ENCODE results near the gene KCTD7. TPM values are rescaled to one million over a fixed set of nuclear protein-coding genes. Genes with fewer than 3 reads are reported as not detected.
"Not testable (repeated sequence)": the region's sequence is repeated elsewhere in the genome, so short reads cannot be mapped to it uniquely, and the experiment has no call there.

Gene KCTD7
- total RNA-seq, 3 donors from 2014 or later: 13.4 to 25.4 (median 18.0) TPM

DNA sequence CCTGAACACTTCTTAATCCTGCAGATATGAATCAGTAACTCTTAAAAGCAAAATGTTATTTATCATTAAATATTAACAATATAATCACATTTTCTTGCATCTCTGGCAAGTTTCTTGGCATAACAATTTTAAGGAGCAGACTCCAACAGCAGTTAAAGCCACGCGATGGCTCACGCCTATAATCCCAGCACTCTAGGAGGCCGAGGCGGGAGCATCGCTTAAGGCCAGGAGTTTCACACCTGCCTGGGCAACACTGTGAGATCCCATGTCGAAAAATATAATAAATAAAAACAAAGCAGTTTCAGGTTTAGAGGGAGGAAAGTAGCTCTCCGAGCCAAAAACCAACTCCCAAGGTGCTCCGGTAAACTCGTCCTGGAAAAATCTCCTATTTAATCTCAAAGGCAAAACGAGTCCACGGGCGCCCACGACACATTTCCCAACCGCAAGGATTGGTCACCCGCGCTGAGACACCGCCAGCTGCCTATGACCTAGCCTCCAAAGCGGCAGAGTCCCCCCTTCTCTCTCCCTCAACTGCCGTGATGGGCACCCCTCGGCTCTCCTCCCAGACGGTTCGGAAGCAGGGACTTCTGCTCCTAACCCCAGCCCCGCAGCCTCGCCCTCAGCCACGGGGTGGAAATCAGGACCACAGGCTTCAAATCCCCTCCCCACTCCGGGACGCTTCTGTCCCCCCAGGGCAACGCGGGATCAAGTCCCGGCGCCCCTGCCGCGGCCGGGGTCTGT lies 37.5 kb upstream of the KCTD7 start:
- peak overlapping the region; percentile 84 to 97 (median 91) for H3K4me3 ChIP-seq
- H3K4me1 ChIP-seq; intact Hi-C loops (cut with DNase I; ENCODE audit: low total_unique reads); H3K27me3 ChIP-seq; H3K36me3 ChIP-seq; H3K9me3 ChIP-seq: not testable (repeated sequence)
- DNase-seq (ENCODE audit: low spot score in 2 of 2): peak in 1 of 2 donors; percentile 23
- H3K27ac ChIP-seq: peak overlapping the region; percentile 95 to 100

DNA sequence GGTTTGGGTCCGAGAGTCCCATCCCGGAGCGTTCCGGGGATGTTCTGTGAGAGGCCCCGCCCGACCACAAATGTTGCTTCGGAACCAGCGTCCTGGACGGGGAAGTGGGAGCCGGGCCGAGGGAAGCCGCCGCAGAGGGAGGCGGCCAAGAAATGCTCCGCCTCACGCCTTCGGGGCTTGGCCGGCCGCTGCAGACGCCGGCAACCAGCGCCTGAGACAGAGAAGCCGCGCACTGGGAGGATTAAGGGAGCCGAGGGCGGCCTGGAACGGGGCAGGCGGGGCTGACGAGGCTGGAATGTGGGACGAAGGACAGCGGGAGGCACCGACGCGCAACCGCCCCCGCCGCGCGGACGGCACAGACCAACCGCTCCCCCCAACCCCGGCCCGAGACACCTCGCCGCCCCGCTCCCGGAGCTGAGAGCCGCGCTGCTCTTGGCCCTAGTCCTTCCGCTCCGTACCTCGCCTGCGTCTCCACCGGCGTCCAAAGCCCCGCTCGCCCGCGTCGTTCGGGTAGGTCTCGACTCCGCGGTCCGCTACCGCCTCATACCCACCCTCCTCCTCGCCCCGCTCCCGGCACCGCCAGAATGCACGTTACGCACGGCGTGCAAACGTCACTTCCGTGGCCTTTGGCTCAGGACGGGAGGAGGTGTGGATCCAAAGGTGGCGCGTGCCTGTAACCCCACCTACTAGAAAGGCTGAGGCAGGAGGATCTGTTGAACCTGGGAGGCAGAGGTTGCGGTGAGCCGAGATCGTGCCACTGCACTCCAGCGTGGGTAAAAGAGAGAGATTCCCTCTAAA lies 36.7 kb upstream of the KCTD7 start:
- DNase-seq (ENCODE audit: low spot score in 2 of 2): peak; percentile 89
- intact Hi-C loops (cut with DNase I; ENCODE audit: low total_unique reads): no loop called here
- no peaks in the 10 kb centered on the region for H3K4me1 ChIP-seq
- peak overlapping the region; percentile 95 to 100 for H3K27ac ChIP-seq
- H3K36me3 ChIP-seq: no peaks in the 10 kb centered on the region
- TF ChIP-seq, protein P1, sequence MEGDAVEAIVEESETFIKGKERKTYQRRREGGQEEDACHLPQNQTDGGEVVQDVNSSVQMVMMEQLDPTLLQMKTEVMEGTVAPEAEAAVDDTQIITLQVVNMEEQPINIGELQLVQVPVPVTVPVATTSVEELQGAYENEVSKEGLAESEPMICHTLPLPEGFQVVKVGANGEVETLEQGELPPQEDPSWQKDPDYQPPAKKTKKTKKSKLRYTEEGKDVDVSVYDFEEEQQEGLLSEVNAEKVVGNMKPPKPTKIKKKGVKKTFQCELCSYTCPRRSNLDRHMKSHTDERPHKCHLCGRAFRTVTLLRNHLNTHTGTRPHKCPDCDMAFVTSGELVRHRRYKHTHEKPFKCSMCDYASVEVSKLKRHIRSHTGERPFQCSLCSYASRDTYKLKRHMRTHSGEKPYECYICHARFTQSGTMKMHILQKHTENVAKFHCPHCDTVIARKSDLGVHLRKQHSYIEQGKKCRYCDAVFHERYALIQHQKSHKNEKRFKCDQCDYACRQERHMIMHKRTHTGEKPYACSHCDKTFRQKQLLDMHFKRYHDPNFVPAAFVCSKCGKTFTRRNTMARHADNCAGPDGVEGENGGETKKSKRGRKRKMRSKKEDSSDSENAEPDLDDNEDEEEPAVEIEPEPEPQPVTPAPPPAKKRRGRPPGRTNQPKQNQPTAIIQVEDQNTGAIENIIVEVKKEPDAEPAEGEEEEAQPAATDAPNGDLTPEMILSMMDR (IDR thresholded peaks at IDR 0.05): no peak
- peak; percentile 76 for TF ChIP-seq POLR2A (IDR thresholded peaks at IDR 0.05)
- TF ChIP-seq POLR2AphosphoS5 (IDR thresholded peaks at IDR 0.05): peak; percentile 91 to 98 (median 93)
- no peaks in the 10 kb centered on the region for H3K27me3 ChIP-seq
- H3K9me3 ChIP-seq: no peaks in the 10 kb centered on the region
- H3K4me3 ChIP-seq: peak overlapping the region; percentile 84 to 97 (median 91)

DNA sequence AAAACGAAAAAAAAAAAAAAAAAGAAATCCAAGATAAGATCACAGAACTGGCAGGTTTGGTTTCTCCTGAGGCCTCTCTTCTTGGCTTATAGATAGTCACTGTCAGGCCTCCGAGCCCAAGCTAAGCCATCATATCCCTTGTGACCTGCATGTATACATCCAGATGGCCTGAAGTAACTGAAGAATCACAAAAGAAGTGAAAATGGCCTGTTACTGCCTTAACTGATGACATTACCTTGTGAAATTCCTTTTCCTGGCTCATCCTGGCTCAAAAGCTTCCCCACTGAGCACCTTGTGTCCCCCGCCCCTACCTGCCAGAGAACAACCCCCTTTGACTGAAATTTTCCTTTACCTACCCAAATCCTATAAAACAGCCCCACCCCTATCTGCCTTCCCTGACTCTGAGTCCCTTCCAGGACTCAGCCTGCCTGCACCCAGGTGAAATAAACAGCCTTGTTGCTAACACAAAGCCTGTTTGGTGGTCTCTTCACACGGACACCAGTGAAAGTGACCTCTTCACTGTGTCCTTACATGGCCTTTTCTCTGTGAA lies 36.0 kb upstream of the KCTD7 start:
- Histone ChIP-seq H3K27ac (peak overlapping the region; percentile 95 to 100), H3K4me3 (peak overlapping the region; percentile 84 to 97 (median 91))
- H3K4me1 ChIP-seq; H3K9me3 ChIP-seq; DNase-seq (ENCODE audit: low spot score in 2 of 2); H3K27me3 ChIP-seq; intact Hi-C loops (cut with DNase I; ENCODE audit: low total_unique reads); H3K36me3 ChIP-seq: not testable (repeated sequence)

DNA sequence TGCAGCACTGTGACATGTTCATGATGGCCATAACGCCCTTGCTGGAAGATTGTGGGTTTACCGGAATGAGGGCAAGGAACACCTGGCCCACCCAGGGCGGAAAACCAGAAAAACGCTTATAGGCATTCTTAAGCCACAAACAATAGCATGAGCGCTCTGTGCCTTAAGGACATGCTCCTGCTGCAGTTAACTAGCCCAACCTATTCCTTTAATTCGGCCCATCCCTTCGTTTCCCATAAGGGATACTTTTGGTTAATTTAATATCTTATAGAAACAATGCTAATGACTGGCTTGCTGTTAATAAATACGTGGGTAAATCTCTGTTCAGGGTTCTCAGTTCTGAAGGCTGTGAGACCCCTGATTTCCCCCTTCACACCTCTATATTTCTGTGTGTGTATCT lies 34.6 kb upstream of the KCTD7 start:
- H3K4me3 ChIP-seq; H3K9me3 ChIP-seq; H3K4me1 ChIP-seq; intact Hi-C loops (cut with DNase I; ENCODE audit: low total_unique reads); DNase-seq (ENCODE audit: low spot score in 2 of 2); H3K27me3 ChIP-seq; H3K27ac ChIP-seq; H3K36me3 ChIP-seq: not testable (repeated sequence)

DNA sequence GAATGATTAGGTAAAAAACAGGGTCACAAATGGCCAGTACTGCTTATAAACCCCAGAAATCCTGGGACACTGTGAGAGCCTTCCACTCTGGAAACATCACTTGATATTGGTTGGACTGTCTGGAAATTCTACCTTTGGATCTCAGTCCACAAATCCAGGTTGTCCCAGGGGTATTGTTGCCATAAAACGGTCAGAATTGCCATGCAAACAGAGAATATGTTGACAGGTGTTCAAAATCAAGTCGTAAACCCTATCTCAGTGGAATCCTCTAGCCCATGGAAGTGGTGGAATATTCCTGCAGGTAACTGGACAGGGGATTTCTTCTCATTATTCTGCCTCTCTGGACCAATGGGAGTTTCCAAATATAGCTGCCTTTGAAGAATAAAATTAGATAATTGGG lies 31.2 kb upstream of the KCTD7 start:
- Histone ChIP-seq H3K4me3 (no peak overlapping the region), H3K27ac (no peak overlapping the region), H3K4me1 (no peaks in the 10 kb centered on the region), H3K36me3 (no peaks in the 10 kb centered on the region), H3K9me3 (no peaks in the 10 kb centered on the region), H3K27me3 (no peaks in the 10 kb centered on the region)
- no peak for DNase-seq (ENCODE audit: low spot score in 2 of 2)
- intact Hi-C loops (cut with DNase I; ENCODE audit: low total_unique reads): no loop called here
- TF ChIP-seq, protein P1 (IDR thresholded peaks at IDR 0.05): no peak
- TF ChIP-seq POLR2AphosphoS5 (IDR thresholded peaks at IDR 0.05) (no peak), POLR2A (IDR thresholded peaks at IDR 0.05) (no peak)

DNA sequence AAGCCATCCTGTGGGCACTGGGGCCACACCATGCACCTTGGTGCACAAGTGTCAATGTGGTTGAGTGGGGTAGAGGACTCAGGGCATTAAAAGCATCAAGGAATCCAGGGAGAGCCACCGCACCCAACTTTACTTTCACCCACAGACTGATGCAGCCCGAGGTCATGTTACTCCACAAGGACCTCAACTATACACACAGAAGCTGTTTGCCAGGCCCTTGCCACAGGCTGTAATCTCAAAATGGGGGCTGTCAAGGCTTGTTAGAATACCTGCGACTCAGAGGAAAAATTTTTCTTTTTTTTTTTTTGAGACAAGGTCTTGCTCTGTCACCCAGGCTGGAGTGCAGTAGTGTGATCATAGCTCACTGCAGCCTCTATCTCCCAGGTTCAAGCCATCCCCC lies 26.5 kb upstream of the KCTD7 start:
- no peaks in the 10 kb centered on the region for H3K9me3 ChIP-seq
- intact Hi-C loops (cut with DNase I; ENCODE audit: low total_unique reads): no loop called here
- no peak for DNase-seq (ENCODE audit: low spot score in 2 of 2)
- no peak overlapping the region for H3K4me3 ChIP-seq
- H3K4me1 ChIP-seq: no peaks in the 10 kb centered on the region
- no peak for TF ChIP-seq POLR2AphosphoS5 (IDR thresholded peaks at IDR 0.05)
- TF ChIP-seq POLR2A (IDR thresholded peaks at IDR 0.05): no peak
- H3K27me3 ChIP-seq: no peaks in the 10 kb centered on the region
- no peaks in the 10 kb centered on the region for H3K36me3 ChIP-seq
- H3K27ac ChIP-seq: no peak overlapping the region

DNA sequence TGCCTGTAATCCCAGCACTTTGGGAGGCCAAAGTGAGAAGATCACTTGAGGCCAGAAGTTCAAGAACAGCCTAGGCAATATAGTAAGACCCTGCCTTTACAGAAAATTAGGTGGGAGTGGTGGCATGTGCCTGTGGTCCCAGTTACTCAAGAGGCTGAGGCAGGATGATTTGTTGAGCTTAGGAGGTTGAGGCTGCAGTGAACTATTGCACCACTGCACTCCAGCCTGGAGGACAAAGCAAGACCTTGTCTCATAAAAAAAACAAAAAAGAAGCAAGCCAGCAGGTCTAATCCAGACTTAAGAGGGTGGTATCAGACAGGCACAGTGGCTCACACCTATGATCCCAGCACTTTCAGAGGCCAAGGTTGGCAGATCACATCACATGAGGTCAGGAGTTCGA lies 24.5 kb upstream of the KCTD7 start:
- TF ChIP-seq POLR2AphosphoS5 (IDR thresholded peaks at IDR 0.05) (no peak), POLR2A (IDR thresholded peaks at IDR 0.05) (no peak)
- TF ChIP-seq, protein P1 (IDR thresholded peaks at IDR 0.05): no peak
- intact Hi-C loops (cut with DNase I; ENCODE audit: low total_unique reads): no loop called here

DNA sequence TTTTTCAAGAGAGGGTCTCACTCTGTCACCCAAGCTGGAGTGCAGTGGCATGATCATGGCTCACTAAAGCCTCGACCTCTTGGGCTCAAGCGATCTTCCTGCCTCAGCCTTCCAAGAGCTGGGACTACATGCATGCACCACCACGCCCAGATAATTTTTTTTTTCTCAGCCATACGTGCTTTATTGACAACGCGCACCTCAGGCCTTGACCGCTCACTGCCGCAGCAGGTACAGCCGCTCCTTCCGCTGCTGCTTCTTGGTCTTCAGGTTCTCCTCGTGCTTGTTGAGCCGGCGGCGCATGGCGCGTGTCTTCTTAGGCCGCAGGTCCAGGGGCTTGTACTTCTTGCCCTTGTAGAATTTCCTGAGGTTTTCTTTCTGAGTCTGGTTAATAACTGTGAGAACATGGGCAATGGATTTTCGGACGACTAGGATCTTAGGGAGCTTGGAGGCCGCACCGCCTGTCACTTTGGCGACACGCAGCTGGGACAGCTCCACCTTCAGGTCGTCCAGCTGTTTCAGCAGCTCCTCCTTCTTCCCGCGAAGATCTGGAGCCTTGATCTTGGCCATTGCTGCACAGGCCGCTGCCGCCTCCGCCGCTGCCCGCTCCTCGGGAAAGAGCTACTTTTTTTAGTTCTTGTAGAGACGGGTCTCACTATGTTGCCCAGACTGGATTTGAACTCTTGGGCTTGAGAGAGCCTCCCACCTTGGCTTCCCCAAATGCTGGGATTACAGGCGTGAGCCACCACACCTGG lies 22.0 kb upstream of the KCTD7 start:
- H3K36me3 ChIP-seq; intact Hi-C loops (cut with DNase I; ENCODE audit: low total_unique reads); DNase-seq (ENCODE audit: low spot score in 2 of 2); H3K27ac ChIP-seq; H3K4me1 ChIP-seq; H3K9me3 ChIP-seq; H3K27me3 ChIP-seq; H3K4me3 ChIP-seq: not testable (repeated sequence)

More for the DNA sequence above, 24.5 kb upstream of the KCTD7 start:
- Histone ChIP-seq H3K27me3 (no peaks in the 10 kb centered on the region), H3K4me3 (no peak overlapping the region), H3K27ac (no peak overlapping the region), H3K36me3 (no peaks in the 10 kb centered on the region), H3K4me1 (no peaks in the 10 kb centered on the region), H3K9me3 (no peaks in the 10 kb centered on the region)
- DNase-seq (ENCODE audit: low spot score in 2 of 2): no peak

Measured in breast epithelium (tissue), 4 donors.